Vagina (tissue), 2 donors: ENCODE data around the gene NPFFR2. TPM values are rescaled to one million over a fixed set of nuclear protein-coding genes. Genes with fewer than 3 reads are reported as not detected.

Experiments used
- DNase-seq, 2 donors: peaks; one replicate each; pipeline ENCODE4 v3.0.0-alpha.2; 2017; ENCODE audit errors: extremely low spot score in 2 of 2
- H3K27ac ChIP-seq: fragments of 200-600 bp; sonication (generic); one replicate; pipeline ENCODE4 v1.5.1; 2019
- H3K27me3 ChIP-seq: fragments of 200-600 bp; sonication (generic); one replicate; pipeline ENCODE4 v1.5.1; 2019
- H3K36me3 ChIP-seq, 2 donors: fragments of 200-600 bp; sonication (generic); one replicate each; pipeline ENCODE4 v1.5.1; 2017 to 2019
- H3K4me1 ChIP-seq: fragments of 200-600 bp; sonication (generic); one replicate; pipeline ENCODE4 v1.5.1; 2019
- H3K4me3 ChIP-seq, 2 donors: fragments of 200-600 bp; sonication (generic); 1 replicate in 1 of 2; 2 replicates in 1 of 2; pipeline ENCODE4 v1.5.1; 2016 to 2019
- H3K9me3 ChIP-seq: fragments of 200-600 bp; sonication (generic); one replicate; pipeline ENCODE4 v1.5.1; 2019
- CTCF ChIP-seq, 3 experiments: fragments of 450-650 bp in 2 of 3; fragments of 200-600 bp in 1 of 3; sonication (generic) in 1 of 3; IDR thresholded peaks; one replicate each; pipeline ENCODE4 v1.5.1; 2017 to 2019; ENCODE audit warnings: antibody characterized with exemption in 3 of 3, mild to moderate bottlenecking in 2 of 3, moderate library complexity in 2 of 3
- POLR2A ChIP-seq, 2 donors: fragments of 450-650 bp; IDR thresholded peaks; one replicate each; pipeline ENCODE4 v1.6.1; 2017; ENCODE audit warnings: antibody characterized with exemption in 2 of 2, mild to moderate bottlenecking in 2 of 2, moderate library complexity in 2 of 2
- POLR2AphosphoS5 ChIP-seq, 2 donors: sonication (generic); formaldehyde crosslinking; IDR thresholded peaks; one replicate each; pipeline ENCODE4 v1.9.0; 2017; ENCODE audit warnings: antibody characterized with exemption in 2 of 2, mild to moderate bottlenecking in 2 of 2, low read depth in 1 of 2; ENCODE audit not compliant: insufficient read depth in 1 of 2
- intact Hi-C: fragments of 100-400 bp; cut with DNase I; formaldehyde crosslinking; loops from one replicate; pipeline ENCODE4 v1.15.1; 2023
- total RNA-seq: library from RNA; depleted of rRNA; stranded (reverse); fragments of >200 nt; gene quantifications from one replicate; pipeline ENCODE4 v1.2.3, GENCODE V29; 2016

The NPFFR2 gene
- total RNA-seq, 1 donor from 2014 or later: not detected

GRCh38 chr4:72194453-72194852 lies 162.7 kb downstream of the NPFFR2 start:
- Histone ChIP-seq H3K9me3 (no peaks in the 10 kb centered on the region), H3K27ac (no peak overlapping the region), H3K36me3 (no peaks in the 10 kb centered on the region), H3K4me3 (no peak overlapping the region), H3K27me3 (no peaks in the 10 kb centered on the region), H3K4me1 (no peaks in the 10 kb centered on the region)
- intact Hi-C loops: no loop called here
- no peak for TF ChIP-seq CTCF (IDR thresholded peaks at IDR 0.05)
- no peak for TF ChIP-seq POLR2A (IDR thresholded peaks at IDR 0.05)
- TF ChIP-seq POLR2AphosphoS5 (IDR thresholded peaks at IDR 0.05; ENCODE audit: insufficient read depth in 1 of 2, low read depth in 1 of 2): no peak
- no peak for DNase-seq

Other genes starting within 250 kb of the NPFFR2 start
- gene GC, start 247.9 kb upstream of the NPFFR2 start, total RNA-seq: not detected